OCI-LY1 (cell line): ENCODE measurements around the gene NEK1.
A peak's percentile ranks its signal among the peaks of the same experiment; 100 is the strongest.

Experiments used
- H2AFZ ChIP-seq: fragments of 200-600 bp; sonication (generic), shearing (Covaris generic); 2 replicates; pipeline ENCODE4 v1.6.0; 2014; ENCODE audit warnings: antibody characterized with exemption, mild to moderate bottlenecking, low read length
- H3F3A ChIP-seq: fragments of 200-600 bp; sonication (generic), shearing (Covaris generic); 2 replicates; pipeline ENCODE4 v1.6.0; 2014; ENCODE audit warnings: mild to moderate bottlenecking, antibody characterized with exemption, low read length, moderate library complexity; ENCODE audit not compliant: insufficient read depth
- H3K27ac ChIP-seq: fragments of 200-600 bp; sonication (generic); 2 replicates; pipeline ENCODE4 v1.5.1; 2014; ENCODE audit warnings: low read length, mixed run types, mild to moderate bottlenecking, low read depth; ENCODE audit not compliant: poor library complexity, severe bottlenecking
- H3K27me3 ChIP-seq: fragments of 200-600 bp; sonication (generic); 2 replicates; pipeline ENCODE4 v1.6.0; 2014; ENCODE audit warnings: antibody characterized with exemption, mild to moderate bottlenecking, low read length, moderate library complexity; ENCODE audit not compliant: insufficient read depth
- H3K36me3 ChIP-seq: fragments of 200-600 bp; sonication (generic); 2 replicates; pipeline ENCODE4 v1.6.1; 2014; ENCODE audit warnings: mild to moderate bottlenecking, antibody characterized with exemption, low read length, moderate library complexity, mixed read lengths; ENCODE audit not compliant: insufficient read depth
- H3K4me1 ChIP-seq: fragments of 200-600 bp; sonication (generic); 2 replicates; pipeline ENCODE4 v1.5.1; 2014; ENCODE audit warnings: mild to moderate bottlenecking, low read length, moderate library complexity; ENCODE audit not compliant: insufficient read depth, severe bottlenecking
- H3K4me2 ChIP-seq: fragments of 200-600 bp; sonication (generic), shearing (Covaris generic); 2 replicates; pipeline ENCODE4 v1.6.1; 2014; ENCODE audit warnings: low read length
- H3K4me3 ChIP-seq: fragments of 200-600 bp; sonication (generic); 2 replicates; pipeline ENCODE4 v1.5.1; 2014; ENCODE audit warnings: low read length, low read depth, mild to moderate bottlenecking, mixed read lengths; ENCODE audit not compliant: poor library complexity, severe bottlenecking
- H3K79me2 ChIP-seq: fragments of 200-600 bp; shearing (Covaris generic); 2 replicates; pipeline ENCODE4 v1.6.1; 2016; ENCODE audit warnings: mixed run types, low read length, mixed read lengths; ENCODE audit not compliant: insufficient read depth
- H3K9ac ChIP-seq: fragments of 200-600 bp; sonication (generic), shearing (Covaris generic); 2 replicates; pipeline ENCODE4 v1.6.1; 2014; ENCODE audit warnings: mild to moderate bottlenecking, low read length, mixed read lengths
- H3K9me2 ChIP-seq: fragments of 200-600 bp; sonication (generic), shearing (Covaris generic); 2 replicates; pipeline ENCODE4 v1.6.1; 2014; ENCODE audit warnings: low read depth, mild to moderate bottlenecking, low read length, mixed read lengths
- H3K9me3 ChIP-seq: fragments of 200-600 bp; shearing (Covaris generic); 2 replicates; pipeline ENCODE4 v1.6.1; 2014; ENCODE audit warnings: low read length, mixed read lengths
- H4K20me1 ChIP-seq: fragments of 200-600 bp; sonication (generic), shearing (Covaris generic); 2 replicates; pipeline ENCODE4 v1.6.0; 2016; ENCODE audit warnings: mild to moderate bottlenecking, low read length; ENCODE audit not compliant: insufficient read depth
- EZH2 ChIP-seq: fragments of 200-600 bp; sonication (generic), shearing (Covaris generic); IDR thresholded peaks from 2 replicates; pipeline ENCODE4 v1.8.0; 2017; ENCODE audit warnings: borderline replicate concordance, mixed run types, mild to moderate bottlenecking, antibody characterized with exemption, low read length, moderate library complexity, mixed read lengths
- TF ChIP-seq, protein P1 (sequence below): fragments of 200-600 bp; sonication (generic), shearing (Covaris generic); IDR thresholded peaks from 2 replicates; pipeline ENCODE4 v1.5.1; 2017; ENCODE audit warnings: mild to moderate bottlenecking, antibody characterized with exemption, low read length, moderate library complexity, mixed read lengths

NEK1 gene

DNA sequence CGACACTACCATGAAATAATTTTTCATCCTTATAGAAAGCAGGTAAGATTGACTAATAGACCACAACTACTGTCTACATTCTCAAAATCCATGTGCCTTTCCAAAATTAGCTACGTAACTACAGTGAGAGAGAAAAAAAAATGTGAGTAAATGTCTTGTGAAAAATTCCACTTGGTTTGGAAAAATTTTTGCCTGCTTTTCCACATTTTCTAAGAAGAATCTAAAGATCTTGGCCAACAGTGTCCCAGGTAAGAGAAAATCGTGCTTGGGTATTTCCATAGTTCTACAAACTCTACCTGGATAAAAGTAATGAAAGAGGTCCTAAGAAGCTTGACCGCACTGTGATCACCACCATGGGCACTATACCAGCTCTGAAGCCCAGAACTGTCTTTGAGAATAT lies 6.6 kb upstream of the NEK1 start:
- H4K20me1 ChIP-seq = no peaks in the 10 kb centered on the region
- H3K79me2 ChIP-seq = peaks cover 35% of the 10 kb centered on the region
- H2AFZ ChIP-seq = no peak overlapping the region
- TF ChIP-seq EZH2 = no peak
- TF ChIP-seq, protein P1, sequence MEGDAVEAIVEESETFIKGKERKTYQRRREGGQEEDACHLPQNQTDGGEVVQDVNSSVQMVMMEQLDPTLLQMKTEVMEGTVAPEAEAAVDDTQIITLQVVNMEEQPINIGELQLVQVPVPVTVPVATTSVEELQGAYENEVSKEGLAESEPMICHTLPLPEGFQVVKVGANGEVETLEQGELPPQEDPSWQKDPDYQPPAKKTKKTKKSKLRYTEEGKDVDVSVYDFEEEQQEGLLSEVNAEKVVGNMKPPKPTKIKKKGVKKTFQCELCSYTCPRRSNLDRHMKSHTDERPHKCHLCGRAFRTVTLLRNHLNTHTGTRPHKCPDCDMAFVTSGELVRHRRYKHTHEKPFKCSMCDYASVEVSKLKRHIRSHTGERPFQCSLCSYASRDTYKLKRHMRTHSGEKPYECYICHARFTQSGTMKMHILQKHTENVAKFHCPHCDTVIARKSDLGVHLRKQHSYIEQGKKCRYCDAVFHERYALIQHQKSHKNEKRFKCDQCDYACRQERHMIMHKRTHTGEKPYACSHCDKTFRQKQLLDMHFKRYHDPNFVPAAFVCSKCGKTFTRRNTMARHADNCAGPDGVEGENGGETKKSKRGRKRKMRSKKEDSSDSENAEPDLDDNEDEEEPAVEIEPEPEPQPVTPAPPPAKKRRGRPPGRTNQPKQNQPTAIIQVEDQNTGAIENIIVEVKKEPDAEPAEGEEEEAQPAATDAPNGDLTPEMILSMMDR = no peak
- H3K4me3 ChIP-seq = peak overlapping the region; percentile 88
- H3K4me2 ChIP-seq = peak overlapping the region; percentile 82
- H3K27ac ChIP-seq = peak overlapping the region; percentile 86
- H3K9me2 ChIP-seq = no peaks in the 10 kb centered on the region
- H3F3A ChIP-seq = no peaks in the 10 kb centered on the region
- peaks cover 29% of the 10 kb centered on the region for H3K4me1 ChIP-seq
- no peaks in the 10 kb centered on the region for H3K27me3 ChIP-seq
- H3K9ac ChIP-seq = no peak overlapping the region
- no peaks in the 10 kb centered on the region for H3K9me3 ChIP-seq
- no peaks in the 10 kb centered on the region for H3K36me3 ChIP-seq

DNA sequence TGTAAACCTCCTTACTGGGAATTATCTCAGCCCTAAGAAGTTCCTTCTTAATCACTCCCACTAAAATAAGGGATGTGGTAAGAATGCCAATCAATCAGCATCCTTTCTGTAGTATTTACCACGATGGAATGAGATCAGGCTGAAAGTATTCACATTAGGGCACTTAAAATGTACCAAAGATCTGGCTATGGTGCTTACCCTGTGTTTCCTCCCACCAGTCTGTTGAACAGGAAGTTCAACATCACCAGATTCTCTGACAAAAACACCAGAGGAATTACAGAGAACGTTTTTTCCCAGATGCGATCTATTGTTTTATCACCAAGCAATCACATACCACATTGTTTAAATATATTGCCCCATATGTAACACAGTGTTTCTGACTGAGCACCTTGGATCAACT lies 5.9 kb upstream of the NEK1 start:
- Histone ChIP-seq H2AFZ (no peak overlapping the region), H3K4me3 (no peak overlapping the region), H3K9me2 (no peaks in the 10 kb centered on the region), H3K4me1 (peaks cover 29% of the 10 kb centered on the region), H3K27ac (no peak overlapping the region), H3K79me2 (peaks cover 28% of the 10 kb centered on the region), H4K20me1 (no peaks in the 10 kb centered on the region), H3K4me2 (no peak overlapping the region), H3K9ac (no peak overlapping the region), H3K9me3 (no peaks in the 10 kb centered on the region), H3K36me3 (no peaks in the 10 kb centered on the region), H3K27me3 (no peaks in the 10 kb centered on the region), H3F3A (no peaks in the 10 kb centered on the region)
- TF ChIP-seq, protein P1 = no peak
- no peak for TF ChIP-seq EZH2

DNA sequence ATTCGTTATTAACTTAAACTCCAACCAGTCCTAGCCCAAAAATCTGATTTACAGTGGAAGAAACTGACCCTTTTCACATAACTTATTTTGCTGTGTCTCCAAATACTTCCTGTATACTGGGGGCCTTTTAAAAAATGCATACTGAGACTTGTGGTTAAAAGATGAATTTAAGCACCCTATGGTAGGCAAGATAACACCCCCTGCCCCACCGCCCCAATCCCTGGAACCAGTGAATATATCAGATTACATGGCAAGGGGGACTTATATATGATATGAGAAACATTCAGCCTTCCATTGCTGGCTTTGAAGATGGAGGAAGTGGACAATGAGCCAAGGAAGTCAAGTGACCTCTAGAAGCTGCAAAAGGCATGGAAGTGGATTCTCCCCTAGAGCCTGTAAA lies 4.9 kb upstream of the NEK1 start:
- peaks cover 25% of the 10 kb centered on the region for H3K4me1 ChIP-seq
- no peak overlapping the region for H3K4me2 ChIP-seq
- peaks cover 18% of the 10 kb centered on the region for H3K79me2 ChIP-seq
- H3K27ac ChIP-seq = no peak overlapping the region
- H3K9ac ChIP-seq = no peak overlapping the region
- no peaks in the 10 kb centered on the region for H3K27me3 ChIP-seq
- no peak overlapping the region for H2AFZ ChIP-seq
- H3K9me2 ChIP-seq = no peaks in the 10 kb centered on the region
- H4K20me1 ChIP-seq = no peaks in the 10 kb centered on the region
- H3K4me3 ChIP-seq = no peak overlapping the region
- H3F3A ChIP-seq = no peaks in the 10 kb centered on the region
- TF ChIP-seq EZH2 = no peak
- TF ChIP-seq, protein P1 = no peak
- H3K36me3 ChIP-seq = no peaks in the 10 kb centered on the region
- H3K9me3 ChIP-seq = no peaks in the 10 kb centered on the region
